ENCODE measurements around the gene ANGPTL4. TPM values are rescaled to one million over a fixed set of nuclear protein-coding genes. Genes with fewer than 3 reads are reported as not detected.
A peak's percentile ranks its signal among the peaks of the same experiment; 100 is the strongest.
"Not testable (repeated sequence)": the region's sequence is repeated elsewhere in the genome, so short reads cannot be mapped to it uniquely, and the experiment has no call there.

The ANGPTL4 gene
- total RNA-seq, 1 donor from 2014 or later = 5.3 TPM

GRCh38 chr19:8334458-8335342 lies 29.3 kb upstream of the ANGPTL4 start:
- peak; percentile 37 for DNase-seq (ENCODE audit: low spot score)

DNA sequence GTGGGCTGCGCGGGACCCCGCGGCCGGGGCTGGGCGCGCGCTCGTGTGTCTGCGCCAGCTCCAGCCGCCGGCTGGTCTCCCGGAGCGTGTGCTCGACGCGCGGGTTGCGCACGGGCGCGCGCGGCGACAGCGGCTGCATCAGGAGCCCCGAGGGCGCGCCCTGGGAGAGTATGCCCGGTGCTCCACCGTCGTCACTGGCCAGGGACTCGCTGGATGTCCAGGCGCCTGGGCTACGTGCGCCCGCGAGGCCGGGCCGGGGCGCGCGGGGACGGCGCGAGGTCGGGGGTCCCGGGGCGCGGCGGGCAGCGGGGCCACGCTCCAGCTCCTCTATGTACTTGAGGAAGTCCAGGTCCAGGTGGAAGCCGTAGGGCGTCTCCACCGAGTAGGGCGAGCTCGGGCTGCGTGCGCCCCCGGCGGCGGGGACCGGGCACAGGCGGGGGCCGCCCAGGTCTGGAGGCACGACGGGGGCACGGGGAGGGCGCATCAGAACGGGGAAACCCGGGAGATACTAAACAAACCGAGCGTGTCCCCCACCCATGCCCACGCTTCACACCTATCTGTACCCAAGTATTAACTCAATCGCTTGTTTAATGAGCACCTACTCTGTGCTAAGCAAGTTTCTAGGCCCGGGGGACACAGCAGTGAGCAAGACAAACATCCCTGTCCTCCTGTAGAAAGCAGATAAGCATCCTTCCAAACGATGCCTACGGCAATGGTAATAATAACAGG lies 28.4 kb upstream of the ANGPTL4 start:
- DNase-seq (ENCODE audit: low spot score) = no peak

- DNase-seq (ENCODE audit: low spot score) = no peak
These were observed 27.8 kb upstream of the ANGPTL4 start for GRCh38 chr19:8336072-8336569.

- DNase-seq (ENCODE audit: low spot score) = no peak
These were observed 27.3 kb upstream of the ANGPTL4 start for GRCh38 chr19:8336660-8337059.

DNA sequence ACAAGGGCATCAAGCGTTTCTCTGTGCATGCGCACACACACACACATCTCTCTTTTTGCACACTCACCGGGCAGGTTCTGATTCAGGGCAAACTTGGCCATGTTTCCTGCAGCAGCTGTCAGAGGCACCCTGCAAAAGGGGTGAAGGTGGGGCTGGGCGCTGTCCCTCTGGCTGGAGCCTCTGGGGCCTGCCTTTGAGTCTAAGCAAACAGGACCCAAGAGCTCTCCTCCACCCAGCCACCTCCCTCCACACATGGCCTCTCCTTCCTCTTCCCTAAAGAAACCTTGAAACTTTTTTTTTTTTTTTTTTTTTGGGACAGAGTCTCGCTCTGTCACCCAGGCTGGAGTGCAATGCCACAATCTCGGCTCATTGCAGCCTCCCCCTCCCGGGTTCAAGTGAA lies 26.2 kb upstream of the ANGPTL4 start:
- DNase-seq (ENCODE audit: low spot score) = no peak

DNA sequence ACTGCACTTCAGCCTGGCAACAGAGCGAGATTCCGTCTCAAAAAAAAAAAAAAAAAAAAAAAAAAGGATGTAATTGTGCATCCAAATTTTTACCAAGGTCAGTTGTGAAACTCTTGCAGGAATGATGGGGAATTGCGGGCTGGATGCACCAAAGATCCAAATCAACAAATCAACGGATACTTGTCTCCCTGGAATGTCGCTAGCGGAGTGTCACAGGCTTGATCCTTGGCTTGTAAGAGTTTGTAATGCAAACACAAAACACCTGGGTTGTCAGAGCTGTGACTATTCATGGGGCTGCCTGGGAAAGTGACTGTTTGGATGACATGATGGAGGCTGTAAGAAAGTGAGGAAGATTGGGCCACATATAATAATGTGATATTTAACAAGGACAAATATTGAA lies 25.1 kb upstream of the ANGPTL4 start:
- DNase-seq (ENCODE audit: low spot score) = no peak

GRCh38 chr19:8340341-8341096 lies 23.4 kb upstream of the ANGPTL4 start:
- DNase-seq (ENCODE audit: low spot score) = peak; percentile 18

DNA sequence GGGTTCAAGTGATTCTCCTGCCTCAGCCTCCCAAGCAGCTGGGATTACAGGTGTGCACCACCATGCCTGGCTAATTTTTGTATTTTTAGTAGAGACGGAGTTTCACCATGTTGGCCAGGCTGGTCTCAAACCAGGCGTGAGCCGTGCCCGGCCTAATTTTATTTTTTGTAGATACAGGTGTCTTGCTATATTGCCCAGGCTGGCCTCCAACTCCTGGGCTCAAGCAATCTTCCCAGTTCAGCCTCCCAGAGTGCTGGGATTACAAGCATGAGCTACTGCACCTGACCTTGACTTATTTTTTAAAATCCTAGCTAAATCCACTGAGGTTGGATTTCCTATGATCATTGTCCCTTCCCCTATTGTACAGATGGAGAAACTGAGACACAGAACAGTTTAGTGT lies 22.5 kb upstream of the ANGPTL4 start:
- not testable (repeated sequence) for DNase-seq (ENCODE audit: low spot score)

DNA sequence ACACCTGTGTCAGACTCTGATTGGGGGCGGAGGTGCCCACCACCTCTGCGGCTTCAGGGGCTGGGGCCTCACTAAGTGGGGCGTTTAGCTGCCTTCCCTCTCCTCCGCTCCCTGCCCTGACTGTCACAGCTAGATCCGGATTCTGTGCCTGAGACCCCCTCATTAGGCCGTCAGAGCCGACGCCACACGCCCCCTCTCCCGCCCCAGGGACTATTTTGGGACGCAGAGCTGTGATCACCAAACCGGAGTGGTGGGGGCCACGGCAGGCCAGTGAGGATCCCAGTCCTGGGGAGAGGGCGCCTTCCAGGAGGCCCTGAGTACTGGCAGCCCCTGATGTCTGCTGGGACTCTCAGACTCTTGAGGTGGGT lies 21.7 kb upstream of the ANGPTL4 start:
- DNase-seq (ENCODE audit: low spot score) = no peak

GRCh38 chr19:8342684-8343482 lies 21.1 kb upstream of the ANGPTL4 start, which contains the start of gene KANK3:
TSS of gene KANK3 (minus strand) at chr19:8343262. CDS start at chr19:8337828, 5,434 bp downstream.
- DNase-seq (ENCODE audit: low spot score) = peak; percentile 95

DNA sequence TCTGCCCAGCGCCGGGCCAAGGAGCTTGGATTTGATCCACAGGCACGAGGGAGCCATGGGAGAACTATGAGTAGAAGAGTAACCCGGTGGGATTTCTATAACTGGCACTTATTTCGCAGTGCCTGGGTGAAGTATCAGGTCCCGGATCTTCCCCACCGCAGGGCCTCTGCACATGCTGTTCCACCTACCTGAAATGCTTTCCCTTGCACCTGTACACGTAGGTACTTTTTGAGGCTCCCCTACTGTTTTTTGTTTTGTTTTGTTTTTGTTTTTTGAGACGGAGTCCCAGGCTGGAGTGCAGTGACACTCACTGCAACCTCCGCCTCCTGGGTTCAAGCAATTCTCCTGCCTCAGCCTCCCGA lies 20.5 kb upstream of the ANGPTL4 start:
- no peak for DNase-seq (ENCODE audit: low spot score)

DNA sequence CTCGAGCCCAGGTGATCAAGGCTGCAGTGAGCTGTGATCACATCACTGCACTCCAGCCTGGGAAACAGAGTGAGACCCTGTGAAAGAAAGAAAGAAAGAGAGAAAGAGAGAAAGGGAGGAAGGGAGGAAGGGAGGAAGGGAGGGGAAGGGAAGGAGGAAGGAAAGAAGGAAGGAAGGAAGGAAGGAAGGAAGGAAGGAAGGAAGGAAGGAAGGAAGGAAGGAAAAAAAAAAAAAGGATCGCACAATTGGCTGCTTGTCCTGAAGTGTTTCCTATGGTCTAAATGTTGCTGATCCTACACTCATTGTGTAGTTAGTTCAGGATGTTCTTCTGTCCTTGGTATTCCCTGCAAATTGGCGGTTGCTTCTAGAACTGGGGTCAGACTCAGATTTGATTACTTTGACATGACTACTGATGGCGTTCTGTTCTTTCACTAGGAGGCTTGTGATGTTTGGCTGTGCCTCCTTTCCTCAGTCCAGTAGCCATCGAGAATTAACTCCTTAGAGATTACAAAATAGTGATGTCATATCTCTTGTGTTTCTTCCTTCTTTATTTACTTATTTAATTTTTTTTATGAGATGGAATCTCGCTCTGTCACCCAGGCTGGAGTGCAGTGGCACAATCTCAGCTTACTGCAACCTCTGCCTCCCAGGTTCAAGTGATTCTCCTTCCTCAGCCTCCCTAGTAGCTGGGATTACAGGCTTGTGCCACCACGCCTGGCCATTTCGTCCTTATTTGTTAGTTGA lies 14.2 kb upstream of the ANGPTL4 start:
- DNase-seq (ENCODE audit: low spot score) = not testable (repeated sequence)

DNA sequence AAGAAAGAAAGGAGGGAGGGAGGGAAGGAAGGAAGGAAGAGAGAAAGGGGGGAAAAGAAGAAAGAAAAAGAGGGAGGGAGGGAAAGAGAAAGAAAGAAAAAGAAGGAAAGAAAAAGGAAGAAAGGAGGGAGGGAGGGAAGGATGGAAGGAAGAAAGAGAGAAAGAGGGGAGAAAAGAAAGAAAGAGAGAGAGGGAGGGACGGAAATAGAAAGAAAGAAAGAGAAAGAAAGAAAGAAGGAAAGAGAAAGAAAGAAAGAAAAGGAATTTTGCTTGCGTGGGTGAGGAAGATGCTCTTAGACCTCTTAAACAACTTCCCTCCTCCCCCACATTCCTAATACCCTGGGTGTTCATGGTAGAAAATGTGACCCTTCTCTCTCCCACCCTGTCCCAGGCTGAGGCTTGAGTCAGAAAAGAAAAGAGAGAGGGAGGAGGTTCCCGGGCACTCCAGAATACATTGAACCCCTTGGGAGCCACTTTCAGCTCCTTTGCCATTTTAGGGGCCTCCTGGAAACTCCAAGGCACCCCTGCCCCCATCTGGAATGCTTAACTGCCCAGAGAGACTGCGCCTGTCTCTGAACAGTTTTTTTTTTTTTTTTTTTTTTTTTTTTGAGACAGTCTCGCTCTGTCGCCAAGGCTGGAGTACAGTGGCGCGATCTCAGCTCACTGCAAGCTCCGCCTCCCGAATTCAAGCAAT lies 11.7 kb upstream of the ANGPTL4 start:
- no peak for DNase-seq (ENCODE audit: low spot score)

DNA sequence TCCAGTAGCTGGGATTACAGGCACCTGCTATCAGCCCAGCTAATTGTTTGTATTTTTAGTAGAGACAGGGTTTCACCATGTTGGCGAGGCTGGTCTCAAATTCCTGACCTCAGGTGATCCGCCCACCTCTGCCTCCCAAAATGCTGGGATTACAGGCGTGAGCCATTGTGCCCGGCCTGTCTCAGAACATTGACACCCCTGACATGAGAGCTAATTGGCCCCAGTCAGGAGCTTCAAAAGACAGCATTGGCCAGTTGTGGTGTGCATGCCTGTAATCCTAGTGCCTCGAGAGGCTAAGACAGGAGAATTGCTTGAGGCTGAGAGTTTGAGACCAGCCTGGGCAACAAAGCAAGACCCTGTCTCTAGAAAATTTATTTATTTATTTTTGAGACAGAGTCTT lies 11.1 kb upstream of the ANGPTL4 start:
- not testable (repeated sequence) for DNase-seq (ENCODE audit: low spot score)

DNA sequence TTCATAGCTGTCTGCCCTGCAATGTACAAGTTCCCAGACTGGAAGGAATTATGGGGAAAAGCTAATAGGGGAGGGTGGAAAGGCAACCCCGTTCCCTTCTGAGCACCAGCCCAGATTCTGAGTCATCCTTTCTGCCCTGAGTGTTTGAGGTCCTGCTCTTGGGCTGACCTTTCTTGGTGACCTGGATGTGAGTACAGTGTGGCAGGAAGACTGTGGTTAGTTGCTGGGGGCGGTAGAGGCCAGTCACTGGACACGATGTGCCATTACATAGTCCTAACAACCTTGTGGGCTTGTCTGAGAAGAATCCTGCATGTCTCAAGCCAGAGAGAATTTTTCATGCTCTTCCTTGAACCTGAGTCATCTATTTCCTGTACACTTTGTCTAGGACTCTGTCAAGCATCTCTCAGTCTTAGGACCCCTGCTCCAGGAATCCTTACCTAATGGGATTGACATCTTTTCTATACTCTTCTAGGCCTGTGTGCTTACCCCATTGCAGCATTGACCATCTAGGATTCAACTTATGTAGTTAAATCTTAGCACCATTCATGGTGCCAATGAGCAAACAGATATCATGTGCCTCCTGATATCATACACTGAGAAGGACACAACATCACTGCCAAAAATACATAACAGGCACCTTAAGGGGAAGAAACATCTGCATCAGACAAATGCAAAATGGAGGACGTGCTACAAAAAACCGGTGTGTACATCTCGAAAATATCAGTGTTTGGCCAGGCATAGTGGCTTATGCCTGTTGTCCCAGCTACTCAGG lies 8.1 kb upstream of the ANGPTL4 start:
- no peak for DNase-seq (ENCODE audit: low spot score)

GRCh38 chr19:8357007-8357521 lies 6.9 kb upstream of the ANGPTL4 start:
- no peak for DNase-seq (ENCODE audit: low spot score)

DNA sequence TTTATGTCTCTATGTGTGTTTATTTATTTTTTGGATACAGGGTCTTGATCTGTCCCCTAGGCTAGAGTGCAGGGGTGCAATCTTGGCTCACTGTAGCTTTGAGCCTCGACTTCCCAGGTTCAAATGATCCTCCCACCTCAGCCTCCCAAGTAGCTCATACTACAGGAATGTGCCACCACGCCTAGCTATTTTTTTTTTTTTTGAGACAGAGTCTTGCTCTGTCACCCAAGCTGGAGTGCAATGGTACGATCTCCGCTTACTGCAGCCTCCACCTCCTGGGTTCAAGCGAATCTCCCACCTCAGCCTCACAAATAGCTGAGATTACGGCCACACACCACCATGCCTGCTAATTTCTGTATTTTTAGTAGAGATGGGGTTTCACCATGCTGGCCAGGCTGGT lies 5.0 kb upstream of the ANGPTL4 start:
- DNase-seq (ENCODE audit: low spot score) = no peak

GRCh38 chr19:8360196-8360595 lies 3.8 kb upstream of the ANGPTL4 start:
- DNase-seq (ENCODE audit: low spot score) = no peak
